SK-N-SH treated with all-trans-retinoic acid at 6 μM for 48 hours (cell line): ENCODE data around the gene CTNND2.

Experiments
- ATAC-seq: fragments of 200-7000 bp; cut with Tn5 transposase; 3 replicates; pipeline ENCODE4 v1.9.1; 2020; ENCODE audit warnings: mild to moderate bottlenecking, moderate library complexity
- ARNTL ChIP-seq: fragments of 450-650 bp; formaldehyde crosslinking; IDR thresholded peaks from 2 replicates; pipeline ENCODE4 v1.5.0; 2020; ENCODE audit warnings: low read depth, mild to moderate bottlenecking, moderate library complexity, borderline replicate concordance
- BACH2 ChIP-seq: fragments of 250-450 bp; sonication (Bioruptor Pico); IDR thresholded peaks from 2 replicates; pipeline ENCODE4 v1.9.0; 2021; ENCODE audit warnings: mild to moderate bottlenecking, borderline replicate concordance
- CSDC2 ChIP-seq: fragments of 250-450 bp; sonication (Bioruptor Pico); IDR thresholded peaks from 2 replicates; pipeline ENCODE4 v1.5.0; 2020; ENCODE audit warnings: mild to moderate bottlenecking, moderate library complexity
- ESRRG ChIP-seq: fragments of 250-450 bp; sonication (Bioruptor Pico); IDR thresholded peaks from 2 replicates; pipeline ENCODE4 v1.6.1; 2021; ENCODE audit warnings: mild to moderate bottlenecking
- GLIS3 ChIP-seq: fragments of 250-450 bp; sonication (Bioruptor Pico); IDR thresholded peaks from 2 replicates; pipeline ENCODE4 v1.5.0; 2020; ENCODE audit warnings: mild to moderate bottlenecking, moderate library complexity
- ISL1 ChIP-seq: fragments of 250-450 bp; sonication (Bioruptor Pico); IDR thresholded peaks from 2 replicates; pipeline ENCODE4 v2.1.2; 2022; ENCODE audit warnings: mild to moderate bottlenecking, moderate library complexity
- OSR1 ChIP-seq: fragments of 250-450 bp; sonication (Bioruptor Pico); IDR thresholded peaks from 2 replicates; pipeline ENCODE4 v1.8.0; 2022; ENCODE audit warnings: moderate library complexity, mild to moderate bottlenecking, inconsistent platforms
- PPARA ChIP-seq: fragments of 250-450 bp; sonication (Bioruptor Pico); IDR thresholded peaks from 2 replicates; pipeline ENCODE4 v1.5.0; 2020; ENCODE audit warnings: mild to moderate bottlenecking, borderline replicate concordance
- RARB ChIP-seq: fragments of 250-450 bp; sonication (Bioruptor Pico); IDR thresholded peaks from 2 replicates; pipeline ENCODE4 v1.8.0; 2021; ENCODE audit warnings: mild to moderate bottlenecking, moderate library complexity
- SNAI2 ChIP-seq: fragments of 250-450 bp; sonication (Bioruptor Pico); IDR thresholded peaks from 2 replicates; pipeline ENCODE4 v1.5.0; 2020; ENCODE audit warnings: mild to moderate bottlenecking, moderate library complexity
- TCF4 ChIP-seq: fragments of 250-450 bp; sonication (Bioruptor Pico); IDR thresholded peaks from 2 replicates; pipeline ENCODE4 v1.8.0; 2021; ENCODE audit warnings: mild to moderate bottlenecking, moderate library complexity, borderline replicate concordance
- TOX ChIP-seq: fragments of 250-450 bp; sonication (Bioruptor Pico); IDR thresholded peaks from 2 replicates; pipeline ENCODE4 v1.8.0; 2021; ENCODE audit warnings: mild to moderate bottlenecking, moderate library complexity, borderline replicate concordance
- ZC3H10 ChIP-seq: fragments of 250-450 bp; sonication (Bioruptor Pico); IDR thresholded peaks from 2 replicates; pipeline ENCODE4 v1.5.1; 2021; ENCODE audit warnings: mild to moderate bottlenecking, moderate library complexity
- ZFP3 ChIP-seq: fragments of 250-450 bp; sonication (Bioruptor Pico); IDR thresholded peaks from 2 replicates; pipeline ENCODE4 v1.5.0; 2020; ENCODE audit warnings: mild to moderate bottlenecking, moderate library complexity
- ZFP30 ChIP-seq: fragments of 450-650 bp; formaldehyde crosslinking; IDR thresholded peaks from 2 replicates; pipeline ENCODE4 v1.5.0; 2022; ENCODE audit warnings: mild to moderate bottlenecking, moderate library complexity
- ZNF565 ChIP-seq: fragments of 450-650 bp; formaldehyde crosslinking; conservative IDR thresholded peaks from 2 replicates; pipeline ENCODE4 v1.5.0; 2020; ENCODE audit warnings: low read depth, mild to moderate bottlenecking, moderate library complexity
- ZNF70 ChIP-seq: fragments of 450-650 bp; formaldehyde crosslinking; IDR thresholded peaks from 2 replicates; pipeline ENCODE4 v1.5.0; 2020; ENCODE audit warnings: mild to moderate bottlenecking, moderate library complexity
- ZNF8 ChIP-seq: fragments of 450-650 bp; formaldehyde crosslinking; IDR thresholded peaks from 2 replicates; pipeline ENCODE4 v1.5.0; 2020; ENCODE audit warnings: mild to moderate bottlenecking, moderate library complexity
- TF ChIP-seq, protein P1 (sequence below): fragments of 250-450 bp; sonication (Bioruptor Pico); IDR thresholded peaks from 2 replicates; pipeline ENCODE4 v1.5.0; 2020; ENCODE audit warnings: mild to moderate bottlenecking, moderate library complexity
- TF ChIP-seq, protein P2 (sequence below): fragments of 250-450 bp; sonication (Bioruptor Pico); IDR thresholded peaks from 2 replicates; pipeline ENCODE4 v1.5.1; 2020; ENCODE audit warnings: low read depth, mild to moderate bottlenecking, moderate library complexity
- TF ChIP-seq, protein P3 (sequence below): fragments of 250-450 bp; sonication (Bioruptor Pico); IDR thresholded peaks from 2 replicates; pipeline ENCODE4 v1.8.0; 2021; ENCODE audit warnings: low read depth, mild to moderate bottlenecking, moderate library complexity, borderline replicate concordance
- TF ChIP-seq, protein P4 (sequence below): fragments of 250-450 bp; sonication (Bioruptor Pico); IDR thresholded peaks from 2 replicates; pipeline ENCODE4 v1.5.1; 2021; ENCODE audit warnings: mild to moderate bottlenecking, moderate library complexity

The CTNND2 gene

DNA sequence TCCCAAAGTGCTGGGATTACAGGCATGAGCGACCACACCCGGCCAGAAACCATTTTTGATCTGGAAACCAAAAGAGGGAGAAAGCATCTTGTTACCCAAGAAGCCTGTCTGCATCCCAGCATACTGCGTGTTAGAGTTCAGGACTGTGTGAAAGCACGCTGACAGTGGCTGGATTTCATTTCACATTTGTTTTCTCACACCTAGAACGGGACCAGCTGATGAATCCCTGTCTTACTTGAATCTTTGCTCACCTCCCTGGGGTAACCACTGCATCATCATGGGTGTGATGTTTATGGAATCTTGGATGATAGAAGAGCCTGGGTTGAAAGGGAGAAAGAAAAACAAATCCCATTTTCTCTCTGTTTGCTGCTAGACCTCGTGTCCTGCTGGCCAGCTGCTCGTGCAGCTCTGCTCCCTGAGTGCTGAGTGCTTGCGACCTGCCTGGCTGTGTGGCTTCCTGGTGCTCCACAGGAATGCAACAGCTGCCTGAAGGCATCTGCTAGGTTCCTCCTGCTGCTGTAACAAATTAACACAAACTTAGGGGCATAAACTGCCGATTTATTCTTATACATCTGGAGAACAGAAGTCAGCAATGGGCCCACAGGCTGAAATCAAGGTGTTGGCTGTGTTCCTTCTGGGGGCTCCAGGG, 764.9 kb downstream of the CTNND2 start:
- ATAC-seq = no peak
- TF ChIP-seq SNAI2 (CRISPR knock-in tag) = no peak
- TF ChIP-seq GLIS3 = no peak
- no peak for TF ChIP-seq RARB (CRISPR knock-in tag)
- TF ChIP-seq, protein P1, sequence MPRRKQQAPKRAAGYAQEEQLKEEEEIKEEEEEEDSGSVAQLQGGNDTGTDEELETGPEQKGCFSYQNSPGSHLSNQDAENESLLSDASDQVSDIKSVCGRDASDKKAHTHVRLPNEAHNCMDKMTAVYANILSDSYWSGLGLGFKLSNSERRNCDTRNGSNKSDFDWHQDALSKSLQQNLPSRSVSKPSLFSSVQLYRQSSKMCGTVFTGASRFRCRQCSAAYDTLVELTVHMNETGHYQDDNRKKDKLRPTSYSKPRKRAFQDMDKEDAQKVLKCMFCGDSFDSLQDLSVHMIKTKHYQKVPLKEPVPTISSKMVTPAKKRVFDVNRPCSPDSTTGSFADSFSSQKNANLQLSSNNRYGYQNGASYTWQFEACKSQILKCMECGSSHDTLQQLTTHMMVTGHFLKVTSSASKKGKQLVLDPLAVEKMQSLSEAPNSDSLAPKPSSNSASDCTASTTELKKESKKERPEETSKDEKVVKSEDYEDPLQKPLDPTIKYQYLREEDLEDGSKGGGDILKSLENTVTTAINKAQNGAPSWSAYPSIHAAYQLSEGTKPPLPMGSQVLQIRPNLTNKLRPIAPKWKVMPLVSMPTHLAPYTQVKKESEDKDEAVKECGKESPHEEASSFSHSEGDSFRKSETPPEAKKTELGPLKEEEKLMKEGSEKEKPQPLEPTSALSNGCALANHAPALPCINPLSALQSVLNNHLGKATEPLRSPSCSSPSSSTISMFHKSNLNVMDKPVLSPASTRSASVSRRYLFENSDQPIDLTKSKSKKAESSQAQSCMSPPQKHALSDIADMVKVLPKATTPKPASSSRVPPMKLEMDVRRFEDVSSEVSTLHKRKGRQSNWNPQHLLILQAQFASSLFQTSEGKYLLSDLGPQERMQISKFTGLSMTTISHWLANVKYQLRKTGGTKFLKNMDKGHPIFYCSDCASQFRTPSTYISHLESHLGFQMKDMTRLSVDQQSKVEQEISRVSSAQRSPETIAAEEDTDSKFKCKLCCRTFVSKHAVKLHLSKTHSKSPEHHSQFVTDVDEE (CRISPR knock-in tag) = no peak
- TF ChIP-seq, protein P2, sequence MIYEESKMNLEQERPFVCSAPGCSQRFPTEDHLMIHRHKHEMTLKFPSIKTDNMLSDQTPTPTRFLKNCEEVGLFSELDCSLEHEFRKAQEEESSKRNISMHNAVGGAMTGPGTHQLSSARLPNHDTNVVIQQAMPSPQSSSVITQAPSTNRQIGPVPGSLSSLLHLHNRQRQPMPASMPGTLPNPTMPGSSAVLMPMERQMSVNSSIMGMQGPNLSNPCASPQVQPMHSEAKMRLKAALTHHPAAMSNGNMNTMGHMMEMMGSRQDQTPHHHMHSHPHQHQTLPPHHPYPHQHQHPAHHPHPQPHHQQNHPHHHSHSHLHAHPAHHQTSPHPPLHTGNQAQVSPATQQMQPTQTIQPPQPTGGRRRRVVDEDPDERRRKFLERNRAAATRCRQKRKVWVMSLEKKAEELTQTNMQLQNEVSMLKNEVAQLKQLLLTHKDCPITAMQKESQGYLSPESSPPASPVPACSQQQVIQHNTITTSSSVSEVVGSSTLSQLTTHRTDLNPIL (CRISPR knock-in tag) = no peak
- TF ChIP-seq ZNF565 (CRISPR knock-in tag) = no peak
- no peak for TF ChIP-seq ISL1 (CRISPR knock-in tag)
- TF ChIP-seq BACH2 (CRISPR knock-in tag) = no peak
- TF ChIP-seq ARNTL (CRISPR knock-in tag) = no peak
- no peak for TF ChIP-seq CSDC2 (CRISPR knock-in tag)
- TF ChIP-seq ZC3H10 (CRISPR knock-in tag) = no peak
- no peak for TF ChIP-seq TOX (CRISPR knock-in tag)
- TF ChIP-seq ESRRG (CRISPR knock-in tag) = no peak
- TF ChIP-seq TCF4 (CRISPR knock-in tag) = no peak
- no peak for TF ChIP-seq ZNF8
- no peak for TF ChIP-seq OSR1 (CRISPR knock-in tag)
- TF ChIP-seq, protein P3, sequence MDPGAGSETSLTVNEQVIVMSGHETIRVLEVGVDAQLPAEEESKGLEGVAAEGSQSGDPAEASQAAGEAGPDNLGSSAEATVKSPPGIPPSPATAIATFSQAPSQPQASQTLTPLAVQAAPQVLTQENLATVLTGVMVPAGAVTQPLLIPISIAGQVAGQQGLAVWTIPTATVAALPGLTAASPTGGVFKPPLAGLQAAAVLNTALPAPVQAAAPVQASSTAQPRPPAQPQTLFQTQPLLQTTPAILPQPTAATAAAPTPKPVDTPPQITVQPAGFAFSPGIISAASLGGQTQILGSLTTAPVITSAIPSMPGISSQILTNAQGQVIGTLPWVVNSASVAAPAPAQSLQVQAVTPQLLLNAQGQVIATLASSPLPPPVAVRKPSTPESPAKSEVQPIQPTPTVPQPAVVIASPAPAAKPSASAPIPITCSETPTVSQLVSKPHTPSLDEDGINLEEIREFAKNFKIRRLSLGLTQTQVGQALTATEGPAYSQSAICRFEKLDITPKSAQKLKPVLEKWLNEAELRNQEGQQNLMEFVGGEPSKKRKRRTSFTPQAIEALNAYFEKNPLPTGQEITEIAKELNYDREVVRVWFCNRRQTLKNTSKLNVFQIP (CRISPR knock-in tag) = no peak
- TF ChIP-seq, all 23 proteins: peak for 0

DNA sequence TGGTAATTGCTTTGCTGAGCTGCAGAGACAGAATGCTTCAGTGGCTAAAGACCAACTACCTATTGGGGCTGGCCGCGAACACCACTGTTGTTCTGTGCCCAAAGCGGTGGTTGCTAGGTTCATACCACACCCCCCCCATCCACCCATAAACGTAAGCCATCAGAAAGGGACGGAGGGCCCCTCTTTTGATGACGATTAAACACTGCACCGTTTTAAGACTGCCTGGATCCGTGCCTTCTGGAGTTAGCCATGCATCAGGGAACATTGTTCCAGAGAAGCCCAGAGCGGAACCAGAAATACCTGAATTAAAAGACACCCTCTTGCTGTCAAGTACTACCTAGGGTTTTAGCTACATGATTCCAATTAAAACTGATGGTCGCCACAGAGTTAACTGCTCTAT, 774.1 kb downstream of the CTNND2 start:
- TF ChIP-seq OSR1 (CRISPR knock-in tag) = no peak
- no peak for TF ChIP-seq SNAI2 (CRISPR knock-in tag)
- TF ChIP-seq GLIS3 = no peak
- no peak for TF ChIP-seq ISL1 (CRISPR knock-in tag)
- TF ChIP-seq, protein P4, sequence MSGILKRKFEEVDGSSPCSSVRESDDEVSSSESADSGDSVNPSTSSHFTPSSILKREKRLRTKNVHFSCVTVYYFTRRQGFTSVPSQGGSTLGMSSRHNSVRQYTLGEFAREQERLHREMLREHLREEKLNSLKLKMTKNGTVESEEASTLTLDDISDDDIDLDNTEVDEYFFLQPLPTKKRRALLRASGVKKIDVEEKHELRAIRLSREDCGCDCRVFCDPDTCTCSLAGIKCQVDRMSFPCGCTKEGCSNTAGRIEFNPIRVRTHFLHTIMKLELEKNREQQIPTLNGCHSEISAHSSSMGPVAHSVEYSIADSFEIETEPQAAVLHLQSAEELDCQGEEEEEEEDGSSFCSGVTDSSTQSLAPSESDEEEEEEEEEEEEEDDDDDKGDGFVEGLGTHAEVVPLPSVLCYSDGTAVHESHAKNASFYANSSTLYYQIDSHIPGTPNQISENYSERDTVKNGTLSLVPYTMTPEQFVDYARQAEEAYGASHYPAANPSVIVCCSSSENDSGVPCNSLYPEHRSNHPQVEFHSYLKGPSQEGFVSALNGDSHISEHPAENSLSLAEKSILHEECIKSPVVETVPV = no peak
- TF ChIP-seq ZNF70 = no peak
- TF ChIP-seq, protein P1 (CRISPR knock-in tag) = no peak
- no peak for TF ChIP-seq ZFP3
- TF ChIP-seq, protein P3 (CRISPR knock-in tag) = no peak
- no peak for TF ChIP-seq ZFP30
- no peak for TF ChIP-seq RARB (CRISPR knock-in tag)
- no peak for TF ChIP-seq ZC3H10 (CRISPR knock-in tag)
- TF ChIP-seq CSDC2 (CRISPR knock-in tag) = no peak
- no peak for TF ChIP-seq TCF4 (CRISPR knock-in tag)
- TF ChIP-seq PPARA (CRISPR knock-in tag) = no peak
- TF ChIP-seq, protein P2 (CRISPR knock-in tag) = no peak
- TF ChIP-seq TOX (CRISPR knock-in tag) = no peak
- TF ChIP-seq ESRRG (CRISPR knock-in tag) = no peak

More for the DNA sequence above, 774.1 kb downstream of the CTNND2 start:
- ATAC-seq = no peak
